HG02938 (cell line): Measurements from ENCODE around the gene NDUFA12.
"Not testable (repeated sequence)": the region's sequence is repeated elsewhere in the genome, so short reads cannot be mapped to it uniquely, and the experiment has no call there.

Experiments used
- ATAC-seq: cut with Tn5 transposase; IDR thresholded peaks from one replicate; pipeline ENCODE4 v1.9.1; 2021; ENCODE audit warnings: mild to moderate bottlenecking, moderate library complexity; ENCODE audit not compliant: unreplicated experiment

Gene NDUFA12

DNA sequence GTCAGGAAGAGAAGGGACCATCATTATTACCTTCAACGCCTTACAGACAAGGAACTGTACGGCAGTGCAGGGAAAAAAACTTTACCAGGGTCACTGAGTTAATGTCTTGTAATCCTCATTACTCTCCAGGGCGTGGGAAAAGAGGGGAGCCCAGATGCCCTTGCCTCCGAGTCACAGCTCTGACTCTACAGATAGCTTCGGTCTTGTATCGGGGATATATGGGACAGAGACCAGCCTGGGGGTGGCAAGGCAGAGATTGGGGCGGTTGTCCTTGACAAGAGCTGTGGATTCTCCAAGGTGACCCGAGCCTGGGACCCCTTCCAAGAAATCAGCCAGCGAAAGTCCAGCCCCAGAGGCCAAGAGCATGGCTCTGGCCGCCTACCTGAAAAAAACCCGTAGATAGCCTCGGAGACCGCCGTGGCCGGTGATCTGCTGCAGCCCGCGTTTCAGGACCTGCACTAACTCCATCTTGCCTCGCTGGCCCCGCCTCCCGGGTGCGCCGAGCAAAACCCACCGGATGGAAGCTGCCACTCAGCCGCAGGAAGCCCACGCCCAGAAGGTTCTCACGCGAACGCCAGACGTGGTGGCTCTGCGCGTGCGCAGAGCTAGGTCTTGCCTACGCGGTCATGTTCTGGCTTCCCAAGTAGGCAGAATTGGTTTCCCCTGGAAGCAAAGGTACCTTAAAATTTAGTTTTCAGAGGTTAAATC lies at the start of gene NDUFA12:
NDUFA12 (minus strand) TSS at position 485 of the 708 bp plus-strand sequence; CDS start at position 468, 17 bp downstream.
- ATAC-seq, result peak; percentile 94

DNA sequence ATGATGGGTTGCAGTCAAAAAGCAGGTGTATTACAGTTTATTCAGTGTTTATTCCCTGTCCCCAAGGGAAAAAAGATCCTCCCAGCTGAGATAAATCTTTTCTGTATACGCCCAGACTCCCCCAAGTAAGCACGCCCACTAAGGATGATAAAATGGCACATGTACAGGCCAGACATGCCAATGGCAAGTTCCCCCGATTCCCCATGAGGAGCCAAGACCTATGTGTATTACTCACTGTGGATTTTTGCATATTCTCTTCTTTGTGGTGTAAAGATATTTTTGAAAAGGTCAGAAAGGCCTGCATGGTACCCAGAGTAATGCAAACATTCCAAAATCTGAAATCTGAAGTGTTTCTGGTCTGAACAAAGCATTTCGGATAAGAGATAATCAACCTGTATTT lies 47.7 kb upstream of the NDUFA12 start:
- no peak for ATAC-seq

DNA sequence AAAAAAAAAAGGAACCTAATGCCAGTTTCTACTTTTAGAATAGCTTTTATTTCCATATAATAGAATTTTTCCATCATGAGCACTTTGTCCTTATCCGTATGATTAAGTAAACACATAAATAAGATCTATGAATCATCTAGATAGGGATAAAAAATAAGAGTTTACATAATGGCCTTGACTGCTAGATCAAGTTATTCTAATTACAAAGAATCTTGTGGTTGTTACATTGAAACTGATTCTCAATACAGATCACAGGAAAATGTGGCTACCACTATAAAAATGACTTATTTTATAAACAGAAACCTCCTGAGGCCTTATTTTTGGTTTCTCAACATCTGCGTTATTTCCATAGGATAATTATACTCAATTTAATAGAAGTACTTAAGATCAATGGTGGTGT lies 34.4 kb upstream of the NDUFA12 start:
- ATAC-seq, result no peak

DNA sequence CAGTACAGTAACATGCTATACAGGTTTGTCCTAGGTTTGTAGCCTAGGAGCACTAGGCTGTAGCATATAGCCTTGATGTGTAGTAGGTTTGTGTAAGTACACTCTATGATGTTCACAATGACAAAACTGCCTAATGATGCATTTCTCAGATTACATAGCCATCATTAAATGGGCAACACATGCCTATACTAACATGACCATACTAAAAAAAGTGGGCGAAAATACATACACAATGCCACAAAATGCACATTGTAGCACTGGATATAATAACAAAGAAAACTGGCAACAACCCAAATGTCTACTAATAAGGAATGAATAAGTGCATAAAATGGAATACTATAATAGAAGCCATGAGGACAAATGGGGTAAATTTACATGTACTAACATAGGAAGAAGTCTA lies 31.3 kb upstream of the NDUFA12 start:
- no peak for ATAC-seq

GRCh38 chr12:95022477-95022876 lies 19.0 kb upstream of the NDUFA12 start:
- ATAC-seq, result no peak

DNA sequence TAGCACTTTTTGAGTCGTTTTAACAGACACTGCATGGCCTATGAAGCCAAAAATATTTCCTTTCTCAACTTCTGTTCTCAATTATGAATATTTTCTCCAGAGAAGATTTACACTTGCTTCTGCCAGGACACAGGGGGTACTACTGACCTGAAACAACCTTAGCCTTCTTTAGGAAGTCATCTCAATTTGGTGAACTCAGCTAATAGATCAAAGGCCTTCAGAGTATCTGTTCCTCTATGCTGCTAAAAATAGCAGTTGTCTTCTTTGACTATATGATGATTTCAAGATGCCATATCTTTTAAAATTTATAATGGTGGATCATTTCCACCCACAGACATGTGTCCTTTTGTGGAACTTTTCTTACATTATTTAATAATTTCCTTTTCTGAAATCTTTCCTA lies 14.0 kb upstream of the NDUFA12 start:
- ATAC-seq, result no peak

DNA sequence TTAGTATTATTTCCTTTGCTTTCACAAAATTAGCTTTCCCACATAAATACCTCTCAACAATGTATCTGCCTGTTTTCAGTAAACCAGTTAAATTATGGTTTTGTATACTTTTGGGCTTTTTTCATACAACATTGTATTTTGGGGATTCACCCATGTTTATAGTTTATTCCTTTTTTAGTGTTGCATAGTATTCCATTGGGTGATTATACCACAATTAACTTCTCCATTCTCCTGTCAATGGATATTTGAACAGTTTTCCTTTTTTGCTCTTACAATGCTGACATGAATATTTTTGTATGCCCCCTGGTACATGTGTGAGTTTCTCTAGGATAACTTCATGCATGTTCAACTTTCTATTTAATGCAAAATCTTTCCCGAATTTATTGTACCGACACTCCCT lies 12.6 kb upstream of the NDUFA12 start:
- no peak for ATAC-seq

DNA sequence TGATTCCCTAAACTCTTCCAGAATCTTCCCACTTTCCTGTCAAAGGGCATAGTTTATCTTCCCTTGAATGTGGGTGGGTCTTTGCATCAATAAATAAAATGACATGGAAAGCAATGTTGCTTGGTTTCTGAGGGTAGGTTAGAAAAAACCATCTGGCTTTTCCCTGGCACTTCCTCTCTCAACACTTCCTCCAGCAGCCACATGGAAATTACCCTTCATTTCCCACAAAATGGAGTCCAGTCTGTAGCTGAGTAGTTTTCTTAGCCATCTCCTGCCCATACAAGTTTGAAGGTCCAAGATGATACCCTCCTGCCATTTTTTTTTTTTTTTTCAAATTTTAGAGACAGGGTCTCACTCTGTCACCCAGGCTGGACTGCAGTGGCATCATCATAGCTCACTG lies 11.1 kb upstream of the NDUFA12 start:
- no peak for ATAC-seq

DNA sequence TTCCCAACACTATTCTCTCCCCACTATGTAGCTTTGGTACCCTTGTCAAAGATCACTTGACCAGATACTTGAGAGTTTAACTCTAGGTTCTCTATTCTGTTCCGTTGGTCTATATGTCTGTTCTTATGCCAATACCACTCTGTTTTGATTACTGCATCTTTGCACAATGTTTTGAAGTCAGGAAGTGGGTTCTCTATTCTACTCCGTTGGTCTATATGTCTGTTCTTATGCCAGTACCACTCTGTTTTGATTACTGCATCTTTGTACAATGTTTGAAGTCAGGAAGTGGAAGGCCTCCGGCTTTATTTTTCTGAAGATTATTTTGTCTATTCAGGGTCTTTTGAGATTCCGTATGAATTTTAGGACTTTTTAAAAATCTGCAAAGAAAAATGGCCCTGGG lies 2.7 kb upstream of the NDUFA12 start:
- ATAC-seq, result no peak

DNA sequence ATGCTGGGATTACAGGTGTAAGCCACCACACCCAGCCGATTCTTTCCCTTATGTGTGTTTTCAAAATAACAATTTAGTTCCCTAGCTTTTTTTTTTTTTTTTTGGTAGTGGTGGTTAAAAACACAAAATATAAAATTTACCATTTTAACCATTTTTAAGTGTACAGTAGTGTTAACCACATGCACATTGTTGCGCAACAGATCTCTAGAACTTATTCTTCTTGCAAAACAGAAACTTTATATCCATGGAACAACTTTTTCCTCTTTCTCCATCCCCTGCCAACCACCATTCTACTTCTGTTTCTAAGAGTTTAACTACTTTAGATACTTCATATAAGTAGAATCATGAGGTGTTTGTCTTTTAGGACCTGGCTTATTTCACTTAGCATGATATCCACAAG lies 1.1 kb upstream of the NDUFA12 start:
- ATAC-seq, result no peak

GRCh38 chr12:95003921-95004272 lies 400 bp upstream of the NDUFA12 start:
- no peak for ATAC-seq

DNA sequence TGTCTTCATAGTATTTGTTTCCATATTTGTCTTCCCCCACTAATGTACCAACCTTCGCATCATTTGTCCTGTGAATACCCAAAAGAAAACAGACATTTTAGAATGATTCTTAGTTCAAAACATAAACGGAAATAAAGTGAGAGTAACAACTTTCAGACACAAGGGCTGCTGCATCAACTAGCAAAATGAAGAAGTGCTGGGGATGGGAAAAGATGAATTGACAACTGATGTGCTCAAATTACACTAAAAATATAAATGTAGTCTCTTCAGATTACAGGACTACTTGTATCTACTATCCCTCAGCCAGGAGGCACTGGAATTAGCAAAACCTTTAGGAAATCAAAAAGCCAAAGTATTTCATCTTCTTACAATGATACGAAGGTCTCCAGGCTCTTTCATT lies 743 bp downstream of the NDUFA12 start:
- no peak for ATAC-seq

DNA sequence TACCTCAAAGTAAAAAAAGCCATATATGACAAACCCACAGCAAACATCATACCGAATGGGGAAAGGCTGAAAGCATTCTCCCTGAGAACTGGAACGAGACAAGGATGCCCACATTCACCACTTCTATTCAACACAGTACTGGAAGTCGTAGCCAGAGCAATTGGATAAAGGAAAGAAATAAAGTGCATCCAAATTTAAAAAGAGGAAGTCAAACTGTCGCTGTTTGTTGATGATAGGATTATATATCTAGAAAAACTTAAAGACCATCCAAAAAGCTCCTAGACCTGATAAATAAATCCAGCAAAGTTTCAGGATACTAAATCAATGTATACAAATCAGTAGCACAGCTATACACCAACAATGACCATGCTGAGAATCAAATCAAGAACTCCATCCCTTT lies 5.2 kb downstream of the NDUFA12 start:
- ATAC-seq, result no peak

DNA sequence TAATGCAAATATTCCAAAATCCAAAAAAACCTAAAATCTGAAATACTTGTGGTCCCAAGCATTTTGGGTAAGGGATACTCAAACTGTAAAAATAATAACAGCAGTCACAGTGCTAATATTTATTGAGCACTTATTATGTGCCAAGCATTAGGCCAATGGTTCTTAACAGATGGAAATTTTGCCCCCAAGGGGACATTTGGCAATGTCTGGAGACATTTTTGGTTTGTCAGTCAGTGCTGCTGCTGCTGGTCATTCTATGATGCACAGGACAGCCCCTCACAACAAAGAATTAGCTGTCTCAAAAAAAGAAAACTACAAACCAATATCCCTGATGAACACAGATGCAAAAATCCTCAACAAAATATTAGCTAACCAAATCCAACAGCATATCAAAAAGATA lies 5.8 kb downstream of the NDUFA12 start:
- ATAC-seq, result no peak

- no peak for ATAC-seq
Observed at GRCh38 chr12:94997061-94997460, 6.4 kb downstream of the NDUFA12 start.

DNA sequence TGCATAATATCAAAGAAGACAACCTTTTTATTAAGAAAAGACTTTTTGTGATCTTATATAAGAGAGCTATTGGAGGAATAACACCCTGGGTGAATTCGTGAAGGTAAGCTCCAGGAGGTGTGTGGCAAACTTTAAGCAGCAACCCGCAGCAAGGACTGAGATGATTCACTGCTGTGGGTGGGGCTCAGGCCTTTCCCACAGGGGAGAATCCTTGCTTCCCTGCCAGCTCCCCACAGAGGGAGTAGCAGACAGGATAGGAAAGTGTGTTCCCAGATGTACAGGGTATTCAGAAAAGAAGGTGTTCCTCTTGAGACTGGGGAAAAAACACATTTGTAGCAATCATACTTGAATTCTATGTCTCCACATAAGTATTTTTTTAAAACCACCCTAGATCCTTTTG lies 9.2 kb downstream of the NDUFA12 start:
- ATAC-seq, result no peak

DNA sequence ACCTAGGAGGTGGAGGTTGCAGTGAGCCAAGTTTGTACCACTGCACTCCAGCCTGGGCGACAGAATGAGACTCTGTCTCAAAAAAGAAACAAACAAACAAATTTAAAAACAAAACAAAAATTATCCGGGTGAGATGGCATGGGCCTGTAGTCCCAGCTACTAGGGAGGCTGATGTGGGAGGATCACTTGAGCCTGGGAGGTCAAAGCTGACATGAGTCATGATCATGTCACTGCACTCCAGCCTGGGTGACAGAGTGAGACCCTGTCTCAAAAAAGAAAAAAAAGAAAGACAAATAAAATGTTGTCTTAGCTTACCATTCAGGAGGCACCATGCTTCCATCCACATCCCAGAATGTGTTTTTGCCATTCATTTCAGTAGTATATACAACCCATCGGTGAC lies 9.6 kb downstream of the NDUFA12 start:
- not testable (repeated sequence) for ATAC-seq

DNA sequence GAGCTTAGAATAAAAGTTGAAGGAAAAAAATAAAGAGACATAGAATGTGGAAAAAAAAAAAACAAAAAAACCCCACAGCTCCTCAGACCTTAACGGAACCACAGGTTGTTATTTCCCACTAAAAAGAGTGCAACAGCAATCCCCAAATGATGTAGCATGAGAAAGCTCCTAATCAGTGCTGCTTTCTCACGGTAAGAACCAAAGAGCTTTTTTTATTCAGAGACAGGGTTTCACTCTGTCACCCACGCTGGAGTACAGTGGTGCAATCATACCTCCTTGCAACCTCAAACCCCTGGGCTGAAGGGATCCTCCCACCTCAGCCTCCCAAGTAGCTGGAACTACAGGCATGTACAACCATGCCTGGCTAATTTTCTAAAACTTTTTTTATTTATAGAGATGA lies 13.3 kb downstream of the NDUFA12 start:
- ATAC-seq, result no peak

GRCh38 chr12:94988471-94988870 lies 15.0 kb downstream of the NDUFA12 start:
- no peak for ATAC-seq

- no peak for ATAC-seq
Observed at GRCh38 chr12:94987801-94988200, 15.7 kb downstream of the NDUFA12 start.

DNA sequence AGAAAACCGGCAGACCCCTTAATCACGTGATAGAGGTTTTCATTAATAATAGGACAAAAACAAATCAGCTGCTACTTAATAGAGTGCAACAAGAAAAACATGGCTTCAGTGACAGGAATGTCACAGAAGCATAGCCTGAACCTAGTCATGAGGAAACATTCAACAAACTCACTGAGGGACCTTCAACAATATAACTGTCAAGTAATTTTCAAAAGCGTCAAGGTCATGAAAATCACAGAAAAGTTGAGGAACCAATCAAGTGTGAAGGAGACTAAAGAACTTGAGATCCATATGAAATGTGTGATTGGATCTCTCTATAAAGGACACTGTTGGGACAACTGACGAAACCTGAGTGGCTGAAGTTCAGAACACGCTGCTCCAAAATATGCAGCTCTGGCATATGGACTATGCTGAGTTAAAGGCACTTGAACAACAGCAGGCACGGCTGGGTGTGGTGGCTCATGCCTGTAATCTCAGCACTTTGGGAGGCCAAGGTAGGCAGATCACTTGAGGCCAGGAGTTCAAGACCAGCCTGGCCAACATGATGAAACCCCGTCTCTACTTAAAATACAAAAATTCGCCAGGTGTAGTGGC lies 16.3 kb downstream of the NDUFA12 start:
- ATAC-seq, result no peak

DNA sequence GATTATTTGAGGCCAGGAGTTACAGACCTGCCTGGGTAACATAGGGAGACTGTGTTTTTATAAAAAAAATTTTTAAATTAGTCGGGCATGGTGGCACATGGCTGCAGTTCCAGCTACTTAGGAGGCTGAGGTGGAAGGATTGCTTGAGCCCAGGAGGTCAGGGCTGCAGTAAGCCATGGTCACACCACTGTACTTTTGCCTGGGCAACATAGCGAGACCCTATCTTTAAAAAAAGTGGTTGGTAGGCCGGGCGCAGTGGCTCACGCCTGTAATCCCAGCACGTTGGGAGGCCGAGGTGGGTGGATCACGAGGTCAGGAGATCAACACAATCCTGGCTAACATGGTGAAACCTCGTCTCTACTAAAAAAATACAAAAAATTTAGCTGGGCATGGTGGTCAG lies 18.4 kb downstream of the NDUFA12 start:
- ATAC-seq, result not testable (repeated sequence)

DNA sequence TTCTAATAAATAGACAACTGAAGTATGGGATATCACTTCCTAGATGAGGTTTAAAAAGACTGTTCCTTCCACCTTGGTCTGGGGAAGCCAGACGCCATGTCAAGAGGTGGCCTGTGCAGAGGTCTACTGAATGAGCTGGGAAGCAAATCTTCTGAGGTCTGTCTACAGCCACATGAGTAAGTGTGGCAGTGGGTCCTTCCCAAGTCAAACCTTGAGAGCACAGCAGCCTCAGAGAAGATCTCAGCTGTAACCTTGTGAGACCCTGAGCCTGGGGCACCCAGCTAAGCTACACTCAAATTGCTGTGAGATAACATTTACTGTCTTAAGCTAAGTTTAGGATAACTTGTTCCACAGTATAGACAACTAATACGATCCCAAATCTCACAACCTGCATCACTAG lies 20.2 kb downstream of the NDUFA12 start:
- no peak for ATAC-seq
